ENCODE results near the gene SLC29A3.
A peak's percentile ranks its signal among the peaks of the same experiment; 100 is the strongest.

The SLC29A3 gene

DNA sequence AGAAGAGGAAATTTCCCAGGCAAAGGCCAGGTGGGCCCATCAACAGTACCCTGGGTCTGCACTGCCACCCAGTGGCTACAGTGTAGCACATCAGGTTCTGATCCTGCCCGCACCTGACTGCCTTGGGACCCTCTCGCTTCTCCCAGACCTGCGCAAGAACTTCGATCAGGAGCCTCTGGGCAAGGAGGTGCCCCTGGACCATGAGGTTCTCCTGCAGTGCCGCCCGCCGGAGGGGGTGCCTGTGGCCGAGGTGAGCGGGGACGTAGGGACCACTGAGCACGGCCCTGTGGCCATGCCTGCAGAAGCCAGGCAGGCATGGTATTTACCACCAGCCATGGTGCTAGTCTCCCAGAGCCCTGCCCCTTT, 33.9 kb upstream of the SLC29A3 start:
- no peak overlapping the region for H3K4me3 ChIP-seq (ENCODE audit: low read length)
- peak; percentile 36 for DNase-seq (ENCODE audit: low read depth)
- TF ChIP-seq, protein P1, sequence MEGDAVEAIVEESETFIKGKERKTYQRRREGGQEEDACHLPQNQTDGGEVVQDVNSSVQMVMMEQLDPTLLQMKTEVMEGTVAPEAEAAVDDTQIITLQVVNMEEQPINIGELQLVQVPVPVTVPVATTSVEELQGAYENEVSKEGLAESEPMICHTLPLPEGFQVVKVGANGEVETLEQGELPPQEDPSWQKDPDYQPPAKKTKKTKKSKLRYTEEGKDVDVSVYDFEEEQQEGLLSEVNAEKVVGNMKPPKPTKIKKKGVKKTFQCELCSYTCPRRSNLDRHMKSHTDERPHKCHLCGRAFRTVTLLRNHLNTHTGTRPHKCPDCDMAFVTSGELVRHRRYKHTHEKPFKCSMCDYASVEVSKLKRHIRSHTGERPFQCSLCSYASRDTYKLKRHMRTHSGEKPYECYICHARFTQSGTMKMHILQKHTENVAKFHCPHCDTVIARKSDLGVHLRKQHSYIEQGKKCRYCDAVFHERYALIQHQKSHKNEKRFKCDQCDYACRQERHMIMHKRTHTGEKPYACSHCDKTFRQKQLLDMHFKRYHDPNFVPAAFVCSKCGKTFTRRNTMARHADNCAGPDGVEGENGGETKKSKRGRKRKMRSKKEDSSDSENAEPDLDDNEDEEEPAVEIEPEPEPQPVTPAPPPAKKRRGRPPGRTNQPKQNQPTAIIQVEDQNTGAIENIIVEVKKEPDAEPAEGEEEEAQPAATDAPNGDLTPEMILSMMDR (IDR thresholded peaks at IDR 0.05; ENCODE audit: insufficient read depth, low read depth, low read length, missing control alignments) = peak; percentile 75

DNA sequence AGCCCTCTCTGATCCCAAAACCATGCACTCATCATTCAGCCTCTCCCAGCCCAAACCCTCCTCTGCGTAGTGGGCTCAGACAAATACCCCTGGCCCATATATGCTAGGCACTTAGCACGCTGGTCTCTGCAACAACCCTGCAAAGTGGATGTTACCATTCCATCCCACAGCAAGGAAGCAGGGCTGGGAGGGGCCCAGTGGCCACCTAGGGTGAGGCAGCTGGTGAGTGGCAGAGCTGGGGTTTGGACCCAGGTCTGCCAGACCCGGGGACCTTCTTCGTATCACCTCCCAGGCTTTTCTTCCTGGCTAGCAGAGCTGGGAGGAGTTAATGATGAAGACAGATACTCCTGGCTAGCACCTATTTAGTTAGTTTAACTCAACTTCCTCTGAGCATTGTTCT, 33.1 kb upstream of the SLC29A3 start:
- H3K4me3 ChIP-seq (ENCODE audit: low read length) = no peak overlapping the region
- TF ChIP-seq, protein P1 (IDR thresholded peaks at IDR 0.05; ENCODE audit: insufficient read depth, low read depth, low read length, missing control alignments) = no peak
- DNase-seq (ENCODE audit: low read depth) = no peak

DNA sequence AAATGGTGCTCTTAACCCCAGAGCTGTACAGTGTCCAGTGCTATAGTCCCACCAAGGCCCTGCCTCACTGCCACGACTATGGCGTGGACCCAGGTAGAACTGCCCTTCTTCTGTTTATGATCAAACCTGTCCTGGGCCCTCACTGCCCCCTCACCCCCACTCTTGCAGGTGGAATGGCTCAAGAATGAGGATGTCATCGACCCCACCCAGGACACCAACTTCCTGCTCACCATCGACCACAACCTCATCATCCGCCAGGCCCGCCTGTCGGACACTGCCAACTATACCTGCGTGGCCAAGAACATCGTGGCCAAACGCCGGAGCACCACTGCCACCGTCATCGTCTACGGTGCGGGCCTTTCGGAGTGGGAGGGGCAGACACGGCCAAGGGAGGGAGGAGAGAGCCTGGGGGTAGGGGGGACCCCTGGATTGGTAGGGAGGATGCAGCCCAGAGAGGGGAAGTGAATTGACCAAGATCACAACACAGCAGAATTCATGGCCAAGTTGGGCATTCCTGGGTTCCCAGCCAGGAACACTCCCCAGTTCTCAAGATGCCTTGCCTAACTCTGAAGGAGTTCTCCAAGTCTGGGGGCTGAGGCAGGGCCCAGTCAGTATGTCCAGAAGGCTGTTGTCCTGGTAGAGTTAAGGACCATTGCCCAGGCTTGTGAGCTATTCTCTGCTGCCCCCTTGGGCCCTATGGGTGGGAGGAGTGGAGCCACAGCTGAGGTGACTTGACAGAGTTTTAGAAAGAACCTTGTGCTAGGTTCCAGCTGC, 32.4 kb upstream of the SLC29A3 start:
- no peak overlapping the region for H3K4me3 ChIP-seq (ENCODE audit: low read length)
- DNase-seq (ENCODE audit: low read depth) = no peak
- TF ChIP-seq, protein P1 (IDR thresholded peaks at IDR 0.05; ENCODE audit: insufficient read depth, low read depth, low read length, missing control alignments) = no peak

DNA sequence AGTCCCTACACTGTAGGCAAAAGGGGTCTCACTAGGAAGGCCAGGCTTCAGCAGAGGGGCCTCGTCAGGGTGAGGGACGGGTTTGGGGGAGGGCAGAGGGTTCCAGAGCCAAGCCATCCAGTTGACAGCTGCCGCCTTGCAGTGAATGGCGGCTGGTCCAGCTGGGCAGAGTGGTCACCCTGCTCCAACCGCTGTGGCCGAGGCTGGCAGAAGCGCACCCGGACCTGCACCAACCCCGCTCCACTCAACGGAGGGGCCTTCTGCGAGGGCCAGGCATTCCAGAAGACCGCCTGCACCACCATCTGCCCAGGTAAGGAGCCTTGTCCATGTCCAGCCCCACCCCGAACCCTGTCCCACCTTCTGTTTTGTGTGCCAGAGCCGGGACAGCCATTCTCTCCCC, 31.6 kb upstream of the SLC29A3 start:
- TF ChIP-seq, protein P1 (IDR thresholded peaks at IDR 0.05; ENCODE audit: insufficient read depth, low read depth, low read length, missing control alignments) = no peak
- no peak for DNase-seq (ENCODE audit: low read depth)
- H3K4me3 ChIP-seq (ENCODE audit: low read length) = no peak overlapping the region

DNA sequence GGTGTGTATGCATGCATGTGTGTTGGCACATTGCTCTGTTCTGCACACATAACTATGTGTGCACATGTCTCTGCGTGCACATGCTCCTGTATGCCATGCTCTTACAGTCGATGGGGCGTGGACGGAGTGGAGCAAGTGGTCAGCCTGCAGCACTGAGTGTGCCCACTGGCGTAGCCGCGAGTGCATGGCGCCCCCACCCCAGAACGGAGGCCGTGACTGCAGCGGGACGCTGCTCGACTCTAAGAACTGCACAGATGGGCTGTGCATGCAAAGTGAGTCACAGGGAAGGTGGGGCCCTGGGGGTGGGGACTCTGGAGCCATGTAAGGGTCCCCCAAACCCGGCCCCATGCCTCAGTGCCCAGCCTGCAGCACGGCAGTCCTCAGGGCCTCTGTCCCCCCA, 30.6 kb upstream of the SLC29A3 start:
- TF ChIP-seq, protein P1 (IDR thresholded peaks at IDR 0.05; ENCODE audit: insufficient read depth, low read depth, low read length, missing control alignments) = no peak
- H3K4me3 ChIP-seq (ENCODE audit: low read length) = no peak overlapping the region
- no peak for DNase-seq (ENCODE audit: low read depth)

DNA sequence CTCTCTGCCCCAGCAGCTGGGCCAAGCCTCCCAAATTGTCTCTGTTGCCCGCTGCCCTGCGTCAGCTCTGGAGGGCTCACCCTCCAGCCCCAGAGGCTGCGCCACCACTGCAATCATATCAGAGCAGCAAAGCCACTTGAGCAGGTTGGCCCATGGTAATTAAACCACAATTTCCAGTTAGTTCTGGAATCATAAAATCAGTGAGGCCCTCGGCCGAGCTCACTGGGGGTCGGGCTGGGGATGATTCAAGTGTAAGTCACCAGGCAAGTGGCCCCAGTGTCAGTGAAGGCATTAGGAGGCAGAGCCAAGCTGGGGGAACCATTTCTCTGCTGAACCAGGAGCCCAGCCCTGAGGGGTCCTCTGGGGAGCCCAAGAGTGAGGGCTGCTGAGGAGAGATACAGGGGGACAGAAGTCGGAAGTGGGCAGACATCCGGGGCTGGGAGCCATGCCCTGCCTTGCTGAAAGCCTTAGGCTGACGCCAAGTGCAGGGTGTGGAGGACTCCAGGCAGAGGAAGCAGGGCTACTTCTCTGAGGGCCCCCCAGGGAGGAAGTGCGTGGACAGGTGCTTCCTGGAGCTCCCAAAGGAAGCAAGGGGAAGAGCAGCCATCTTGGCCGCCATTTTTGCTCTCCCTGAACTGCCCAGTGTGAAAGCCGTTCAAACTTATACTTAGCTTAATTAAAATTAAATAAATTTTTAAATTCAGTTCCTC, 29.5 kb upstream of the SLC29A3 start:
- TF ChIP-seq, protein P1 (IDR thresholded peaks at IDR 0.05; ENCODE audit: insufficient read depth, low read depth, low read length, missing control alignments) = no peak
- no peak for DNase-seq (ENCODE audit: low read depth)
- H3K4me3 ChIP-seq (ENCODE audit: low read length) = no peak overlapping the region

Data from epithelial cell of esophagus (primary cell).